ENCODE results near the gene FARP1.
A peak's percentile ranks its signal among the peaks of the same experiment; 100 is the strongest.

Gene FARP1

DNA sequence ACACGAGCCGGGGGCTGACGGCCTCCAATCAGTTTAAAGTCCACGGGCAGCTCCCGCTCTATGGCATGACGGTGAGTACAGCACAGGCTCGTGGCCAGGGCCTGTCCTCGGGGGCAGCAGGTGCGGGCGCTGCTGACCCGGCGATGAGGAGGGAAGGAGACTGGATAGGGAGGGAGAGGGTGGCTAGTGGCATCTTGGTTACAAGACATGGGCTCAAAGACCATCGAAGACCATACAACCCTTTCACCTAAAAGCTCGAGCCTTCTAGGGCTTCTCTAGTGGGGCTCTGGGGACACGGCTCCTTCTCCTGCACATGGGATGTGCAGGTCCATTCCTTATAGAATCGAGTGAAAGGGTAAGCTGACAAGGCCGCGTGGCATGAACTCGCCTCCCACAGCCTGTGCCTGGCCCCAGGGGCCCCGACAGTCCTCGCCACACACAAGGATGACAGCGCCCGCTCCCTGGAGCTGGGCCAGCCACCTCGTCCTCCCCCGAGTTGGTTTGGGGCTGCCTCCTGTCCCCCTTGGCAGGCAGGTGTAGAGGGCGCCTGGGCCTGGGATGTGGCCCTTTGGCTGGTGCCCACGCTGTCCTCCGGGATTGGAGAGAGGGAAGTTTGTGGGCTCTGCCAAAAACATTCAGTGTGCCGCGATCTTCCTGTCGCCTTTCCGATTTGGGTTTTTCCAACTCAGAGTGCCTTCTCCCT lies 296.4 kb downstream of the FARP1 start:
- peaks cover 6% of the 10 kb centered on the region for H3K4me1 ChIP-seq (ENCODE audit: insufficient read depth, poor library complexity, severe bottlenecking)
- no peaks in the 10 kb centered on the region for H3K9me3 ChIP-seq (ENCODE audit: severe bottlenecking)
- TF ChIP-seq, protein P1, sequence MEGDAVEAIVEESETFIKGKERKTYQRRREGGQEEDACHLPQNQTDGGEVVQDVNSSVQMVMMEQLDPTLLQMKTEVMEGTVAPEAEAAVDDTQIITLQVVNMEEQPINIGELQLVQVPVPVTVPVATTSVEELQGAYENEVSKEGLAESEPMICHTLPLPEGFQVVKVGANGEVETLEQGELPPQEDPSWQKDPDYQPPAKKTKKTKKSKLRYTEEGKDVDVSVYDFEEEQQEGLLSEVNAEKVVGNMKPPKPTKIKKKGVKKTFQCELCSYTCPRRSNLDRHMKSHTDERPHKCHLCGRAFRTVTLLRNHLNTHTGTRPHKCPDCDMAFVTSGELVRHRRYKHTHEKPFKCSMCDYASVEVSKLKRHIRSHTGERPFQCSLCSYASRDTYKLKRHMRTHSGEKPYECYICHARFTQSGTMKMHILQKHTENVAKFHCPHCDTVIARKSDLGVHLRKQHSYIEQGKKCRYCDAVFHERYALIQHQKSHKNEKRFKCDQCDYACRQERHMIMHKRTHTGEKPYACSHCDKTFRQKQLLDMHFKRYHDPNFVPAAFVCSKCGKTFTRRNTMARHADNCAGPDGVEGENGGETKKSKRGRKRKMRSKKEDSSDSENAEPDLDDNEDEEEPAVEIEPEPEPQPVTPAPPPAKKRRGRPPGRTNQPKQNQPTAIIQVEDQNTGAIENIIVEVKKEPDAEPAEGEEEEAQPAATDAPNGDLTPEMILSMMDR (IDR thresholded peaks at IDR 0.05; ENCODE audit: poor library complexity, severe bottlenecking): no peak
- H3K27ac ChIP-seq (ENCODE audit: poor library complexity, severe bottlenecking): no peak overlapping the region
- DNase-seq (ENCODE audit: low spot score): peak; percentile 34
- H3K36me3 ChIP-seq (ENCODE audit: low read depth): no peaks in the 10 kb centered on the region
- no peak overlapping the region for H3K4me3 ChIP-seq (ENCODE audit: severe bottlenecking)
- H3K27me3 ChIP-seq (ENCODE audit: insufficient read depth, poor library complexity, severe bottlenecking): no peaks in the 10 kb centered on the region
- no peak for ATAC-seq (ENCODE audit: low read depth)

DNA sequence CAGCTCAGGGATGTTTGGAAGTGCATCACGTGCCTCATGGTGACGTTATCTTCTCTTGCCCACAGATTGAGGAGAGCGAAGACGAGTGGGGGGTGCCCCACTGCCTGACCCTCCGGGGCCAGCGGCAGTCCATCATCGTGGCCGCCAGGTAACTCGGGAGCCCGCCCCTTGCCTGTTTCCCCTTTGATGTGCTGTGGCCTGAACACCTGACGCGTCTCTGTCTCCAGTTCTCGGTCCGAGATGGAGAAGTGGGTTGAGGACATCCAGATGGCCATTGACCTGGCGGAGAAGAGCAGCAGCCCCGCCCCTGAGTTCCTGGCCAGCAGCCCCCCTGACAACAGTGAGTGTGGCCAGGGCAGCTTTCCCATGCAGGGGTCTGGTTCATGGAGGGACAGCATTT lies 297.0 kb downstream of the FARP1 start:
- no peak overlapping the region for H3K27ac ChIP-seq (ENCODE audit: poor library complexity, severe bottlenecking)
- no peaks in the 10 kb centered on the region for H3K36me3 ChIP-seq (ENCODE audit: low read depth)
- H3K27me3 ChIP-seq (ENCODE audit: insufficient read depth, poor library complexity, severe bottlenecking): no peaks in the 10 kb centered on the region
- no peak overlapping the region for H3K4me3 ChIP-seq (ENCODE audit: severe bottlenecking)
- DNase-seq (ENCODE audit: low spot score) (no peak), ATAC-seq (ENCODE audit: low read depth) (no peak)
- H3K9me3 ChIP-seq (ENCODE audit: severe bottlenecking): no peaks in the 10 kb centered on the region
- TF ChIP-seq, protein P1 (IDR thresholded peaks at IDR 0.05; ENCODE audit: poor library complexity, severe bottlenecking): no peak
- H3K4me1 ChIP-seq (ENCODE audit: insufficient read depth, poor library complexity, severe bottlenecking): peaks cover 6% of the 10 kb centered on the region

DNA sequence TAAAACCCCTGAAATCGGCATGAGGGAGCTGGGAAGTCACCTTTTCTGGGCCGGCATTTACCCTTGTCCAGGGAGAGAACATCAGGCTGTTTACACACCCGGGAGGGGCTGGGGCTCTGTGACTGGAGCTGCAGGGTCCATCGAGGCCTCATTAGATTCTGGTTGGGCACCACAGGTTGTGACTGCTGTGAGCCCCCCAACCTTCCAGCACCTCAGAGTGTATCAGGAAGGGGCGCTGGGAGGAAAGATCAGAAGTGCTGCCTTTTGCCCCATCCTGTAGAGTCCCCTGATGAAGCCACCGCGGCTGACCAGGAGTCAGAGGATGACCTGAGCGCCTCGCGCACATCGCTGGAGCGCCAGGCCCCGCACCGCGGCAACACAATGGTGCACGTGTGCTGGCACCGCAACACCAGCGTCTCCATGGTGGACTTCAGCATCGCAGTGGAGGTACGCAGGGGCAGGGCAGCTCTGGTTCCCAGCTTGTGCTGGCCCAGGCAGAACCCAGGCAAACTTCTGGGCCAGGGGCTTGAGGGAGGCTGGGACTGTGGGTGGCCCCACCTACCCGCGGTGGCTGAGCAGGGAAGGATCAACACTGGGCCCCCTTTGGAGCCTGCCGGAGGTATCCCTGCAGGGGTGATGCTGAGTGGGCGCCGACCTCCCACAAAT lies 297.6 kb downstream of the FARP1 start:
- Histone ChIP-seq H3K36me3 (ENCODE audit: low read depth) (no peaks in the 10 kb centered on the region), H3K4me3 (ENCODE audit: severe bottlenecking) (no peak overlapping the region), H3K4me1 (ENCODE audit: insufficient read depth, poor library complexity, severe bottlenecking) (peaks cover 6% of the 10 kb centered on the region), H3K27me3 (ENCODE audit: insufficient read depth, poor library complexity, severe bottlenecking) (no peaks in the 10 kb centered on the region), H3K9me3 (ENCODE audit: severe bottlenecking) (no peaks in the 10 kb centered on the region), H3K27ac (ENCODE audit: poor library complexity, severe bottlenecking) (no peak overlapping the region)
- DNase-seq (ENCODE audit: low spot score) (no peak), ATAC-seq (ENCODE audit: low read depth) (no peak)
- TF ChIP-seq, protein P1 (IDR thresholded peaks at IDR 0.05; ENCODE audit: poor library complexity, severe bottlenecking): no peak

DNA sequence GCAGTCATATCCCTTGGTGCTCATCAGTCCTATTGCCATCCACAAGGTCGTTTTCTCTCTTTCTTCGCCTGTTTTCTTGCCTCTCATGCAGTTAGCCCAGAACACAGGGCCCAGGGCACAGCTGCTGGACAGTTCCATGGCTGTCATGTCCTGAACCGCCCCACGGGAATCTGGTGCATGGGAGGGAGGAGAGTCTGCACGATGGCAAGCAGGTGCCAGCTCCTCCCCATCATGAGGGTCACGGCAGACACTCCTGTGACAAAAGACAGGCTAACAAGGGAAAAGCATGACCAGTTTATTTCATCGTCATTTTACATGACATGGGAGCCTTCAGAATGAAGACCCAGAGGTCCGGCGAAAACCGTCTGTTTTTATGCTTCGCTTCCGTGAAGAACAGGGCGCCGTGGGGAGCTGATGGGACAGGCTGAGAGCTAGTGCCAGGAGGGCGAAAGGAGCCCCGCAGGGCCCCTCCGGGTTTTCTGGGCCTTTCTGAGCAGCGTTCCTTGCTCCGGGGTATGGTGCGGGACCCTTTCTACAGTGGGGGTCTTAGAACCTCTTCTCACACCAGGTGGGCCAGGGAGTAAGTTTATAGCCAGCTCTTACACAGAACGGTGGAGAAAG lies 298.3 kb downstream of the FARP1 start:
- Histone ChIP-seq H3K9me3 (ENCODE audit: severe bottlenecking) (no peaks in the 10 kb centered on the region), H3K27ac (ENCODE audit: poor library complexity, severe bottlenecking) (no peak overlapping the region), H3K4me1 (ENCODE audit: insufficient read depth, poor library complexity, severe bottlenecking) (peaks cover 6% of the 10 kb centered on the region), H3K36me3 (ENCODE audit: low read depth) (peaks cover 4% of the 10 kb centered on the region; the same call in 1 of the 2 replicates), H3K4me3 (ENCODE audit: severe bottlenecking) (no peak overlapping the region), H3K27me3 (ENCODE audit: insufficient read depth, poor library complexity, severe bottlenecking) (no peaks in the 10 kb centered on the region)
- TF ChIP-seq, protein P1 (IDR thresholded peaks at IDR 0.05; ENCODE audit: poor library complexity, severe bottlenecking): no peak
- ATAC-seq (ENCODE audit: low read depth) (no peak), DNase-seq (ENCODE audit: low spot score) (no peak)

Measured in RWPE2 (cell line).